Dermis blood vessel endothelial cell (primary cell): ENCODE results near the gene LRRC59. TPM values are rescaled to one million over a fixed set of nuclear protein-coding genes. Genes with fewer than 3 reads are reported as not detected.
"Not testable (repeated sequence)": the region's sequence is repeated elsewhere in the genome, so short reads cannot be mapped to it uniquely, and the experiment has no call there.

Experiments used
- DNase-seq: peaks from one replicate; pipeline ENCODE4 v3.0.0; 2010
- total RNA-seq: library from RNA; depleted of rRNA; stranded (reverse); fragments of >200 nt; gene quantifications from 2 replicates; pipeline ENCODE4 v1.2.3, GENCODE V29; 2014

Gene LRRC59
- total RNA-seq, 1 donor from 2014 or later = 118 TPM

- DNase-seq = peak; percentile 1
Observed at GRCh38 chr17:50424246-50424995, 27.1 kb upstream of the LRRC59 start.

GRCh38 chr17:50423553-50424159 lies 26.3 kb upstream of the LRRC59 start:
- peak; percentile 90 for DNase-seq

DNA sequence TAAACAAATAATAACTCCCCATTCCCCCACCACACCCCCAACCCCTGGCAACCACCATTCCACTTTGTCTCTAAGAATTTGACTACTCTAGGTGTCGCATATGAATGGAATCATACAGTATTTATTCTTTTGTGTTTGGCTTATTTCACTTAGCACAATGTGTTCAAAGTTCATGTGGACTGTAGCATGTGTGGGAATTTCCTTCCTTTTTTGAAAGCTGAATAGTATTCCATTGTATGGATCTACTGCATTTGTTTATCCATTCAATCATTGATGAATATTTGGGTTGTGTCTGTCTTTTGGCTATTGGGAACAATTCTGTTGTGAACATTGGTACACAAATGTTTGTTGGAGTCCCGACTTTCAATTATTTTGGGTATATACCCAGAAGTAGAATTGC lies 25.4 kb upstream of the LRRC59 start:
- no peak for DNase-seq

GRCh38 chr17:50421308-50422051 lies 24.2 kb upstream of the LRRC59 start:
- DNase-seq = peak; percentile 49

- no peak for DNase-seq
Observed at GRCh38 chr17:50420419-50421112, 23.2 kb upstream of the LRRC59 start.

DNA sequence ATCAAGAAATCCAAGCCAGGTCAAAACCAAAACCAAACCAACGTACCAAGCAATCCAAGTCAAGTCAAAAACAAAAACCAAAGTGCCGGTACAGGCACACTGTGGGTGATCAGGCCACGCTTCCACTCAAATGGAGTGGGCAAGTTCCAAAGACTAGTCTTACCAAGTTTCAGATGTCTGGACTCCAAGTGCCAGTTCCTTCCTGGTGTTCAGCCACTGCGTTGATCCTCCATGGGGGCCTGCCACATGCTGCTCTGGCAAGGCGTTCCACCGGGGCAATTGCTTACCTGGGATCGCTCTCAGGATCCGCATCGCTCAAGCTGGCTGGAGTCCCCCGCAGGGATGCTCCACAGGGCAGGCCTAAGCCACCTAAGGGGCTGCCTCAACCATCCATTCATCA lies 22.3 kb upstream of the LRRC59 start:
- DNase-seq = not testable (repeated sequence)

DNA sequence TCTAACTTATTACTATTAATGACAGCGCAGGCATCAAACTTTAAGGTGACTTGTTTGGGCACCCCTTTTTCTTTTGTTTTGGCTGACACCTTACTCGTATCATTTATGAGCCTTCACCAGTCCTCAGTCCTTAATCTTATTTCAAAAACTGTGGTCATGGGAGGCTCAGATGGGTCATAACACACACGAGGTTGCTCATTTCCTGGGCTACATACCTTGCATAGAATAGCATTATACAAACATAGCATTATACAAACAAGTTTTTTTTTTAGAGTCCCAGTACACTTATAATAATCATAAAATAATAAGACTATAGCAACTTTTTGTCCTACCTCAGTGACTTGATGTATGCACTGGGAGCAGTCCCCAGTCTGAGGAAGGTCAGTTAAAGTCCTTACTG lies 17.5 kb upstream of the LRRC59 start:
- DNase-seq = no peak

- DNase-seq = no peak
Observed at GRCh38 chr17:50412188-50412732, 14.9 kb upstream of the LRRC59 start.

- no peak for DNase-seq
Observed at GRCh38 chr17:50407921-50408320, 10.6 kb upstream of the LRRC59 start.

- no peak for DNase-seq
Observed at GRCh38 chr17:50406578-50406977, 9.3 kb upstream of the LRRC59 start.

DNA sequence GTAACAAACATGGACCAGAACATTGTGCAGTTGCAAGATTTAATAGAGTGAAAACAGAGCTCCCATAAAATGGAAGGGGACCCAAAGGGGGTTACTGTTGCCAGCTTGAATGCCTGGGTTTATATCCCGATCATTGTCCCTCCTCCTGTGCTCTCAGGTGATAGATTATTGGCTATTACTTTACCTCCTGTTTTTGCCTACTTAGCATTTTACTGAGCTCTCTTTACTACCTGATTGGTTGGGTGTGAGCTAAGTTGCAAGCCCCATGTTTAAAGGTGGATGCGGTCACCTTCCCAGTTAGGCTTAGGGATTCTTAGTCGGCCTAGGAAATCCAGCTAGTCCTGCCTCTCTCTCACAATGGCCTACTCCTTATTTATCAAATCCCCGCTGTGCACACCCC lies 8.0 kb upstream of the LRRC59 start:
- DNase-seq = not testable (repeated sequence)

- DNase-seq = not testable (repeated sequence)
Observed at GRCh38 chr17:50399591-50399990, 2.3 kb upstream of the LRRC59 start.

DNA sequence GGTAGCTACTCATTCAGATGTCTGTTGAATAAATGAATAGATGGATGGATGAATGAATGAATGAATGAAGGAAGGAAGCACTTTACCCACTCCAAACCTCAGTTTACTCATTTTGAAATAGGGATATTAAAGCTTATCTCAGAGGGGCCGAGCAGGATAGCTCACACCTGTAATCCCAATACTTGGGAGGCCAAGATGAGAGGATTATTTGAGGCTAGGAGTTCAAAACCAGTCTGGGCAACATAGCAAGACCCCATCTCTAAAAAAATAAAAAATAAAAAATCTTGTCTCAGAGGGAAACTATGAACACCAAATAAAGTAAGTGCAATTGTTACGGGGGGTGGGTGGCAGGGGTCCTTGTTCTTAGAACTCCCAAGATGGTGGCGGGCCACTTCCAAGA lies 1.3 kb upstream of the LRRC59 start:
- not testable (repeated sequence) for DNase-seq

DNA sequence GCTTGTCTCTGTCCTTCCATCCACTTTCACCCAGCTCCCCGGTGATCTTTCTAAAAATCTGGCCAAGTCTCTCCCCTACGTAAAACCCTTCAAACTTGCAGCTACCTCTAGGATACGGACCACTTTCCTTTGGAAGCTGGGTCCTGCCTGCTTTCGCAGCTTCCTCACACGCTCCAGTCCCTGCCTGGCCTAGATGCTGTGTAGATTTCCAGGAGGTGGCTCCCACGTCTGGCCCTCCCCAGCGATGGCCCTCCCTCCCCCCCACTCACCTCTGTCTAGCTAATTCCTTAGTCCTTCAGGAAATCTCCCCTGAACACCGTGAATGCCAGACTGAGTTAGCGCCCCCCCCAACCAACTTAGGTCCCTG lies 579 bp upstream of the LRRC59 start:
- DNase-seq = no peak

GRCh38 chr17:50396261-50397110 lies 837 bp downstream of the LRRC59 start:
- DNase-seq = peak; percentile 65

DNA sequence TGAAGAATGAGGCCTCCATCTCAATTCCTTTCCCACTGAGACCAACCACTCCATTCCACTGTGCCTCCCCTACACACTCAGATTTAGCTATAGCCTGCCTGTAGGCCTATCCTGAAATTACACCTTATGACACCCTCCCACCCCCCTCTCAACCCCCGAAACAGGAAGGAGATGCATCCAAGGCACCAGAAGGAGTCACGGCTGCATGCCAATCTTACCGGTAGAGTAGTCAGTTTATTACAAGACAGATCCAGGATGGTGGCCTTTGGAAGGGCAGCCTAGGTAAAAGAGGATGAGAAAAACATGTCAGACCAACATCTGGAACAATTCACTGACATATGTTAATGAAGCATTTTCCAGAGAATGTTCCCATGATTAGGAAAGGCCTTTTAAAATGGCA lies 2.6 kb downstream of the LRRC59 start:
- peak; percentile 37 for DNase-seq

GRCh38 chr17:50393700-50394099 lies 3.6 kb downstream of the LRRC59 start:
- DNase-seq = no peak

DNA sequence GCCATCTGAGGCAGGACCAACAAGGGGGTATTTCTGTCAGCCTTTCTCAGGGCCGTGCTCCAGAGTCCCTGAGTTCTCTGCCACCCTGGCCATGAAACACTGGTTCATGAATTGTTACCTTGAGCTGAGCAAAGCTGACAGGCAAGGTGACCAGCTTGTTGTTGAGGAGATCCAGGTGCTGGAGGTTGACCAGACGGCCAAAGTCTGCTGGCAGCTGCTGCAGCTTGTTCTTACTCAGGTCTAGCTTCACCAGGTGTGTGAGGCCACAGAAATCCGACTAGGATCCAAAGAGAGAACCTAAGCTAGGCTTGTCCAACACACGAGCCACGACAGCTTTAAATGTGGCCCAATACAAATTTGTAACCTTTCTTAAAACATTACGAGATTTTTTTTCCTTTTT lies 4.7 kb downstream of the LRRC59 start:
- DNase-seq = no peak

GRCh38 chr17:50389534-50389933 lies 7.8 kb downstream of the LRRC59 start:
- no peak for DNase-seq

GRCh38 chr17:50388728-50389127 lies 8.6 kb downstream of the LRRC59 start:
- no peak for DNase-seq

- no peak for DNase-seq
Observed at GRCh38 chr17:50386510-50386909, 10.8 kb downstream of the LRRC59 start.

- DNase-seq = no peak
Observed at GRCh38 chr17:50382931-50383330, 14.4 kb downstream of the LRRC59 start.
